Lower leg skin (tissue), 4 donors: ENCODE results near the gene OGG1. TPM values are rescaled to one million over a fixed set of nuclear protein-coding genes. Genes with fewer than 3 reads are reported as not detected.

ENCODE experiments used
- DNase-seq, 2 donors: peaks; one replicate each; pipeline ENCODE4 v3.0.0-alpha.2; 2019; ENCODE audit warnings: low spot score in 2 of 2
- H3K4me3 ChIP-seq: fragments of 200-600 bp; sonication (generic); 2 replicates; pipeline ENCODE4 v1.5.1; 2017; ENCODE audit warnings: mild to moderate bottlenecking, low read depth; ENCODE audit not compliant: poor library complexity, severe bottlenecking
- CTCF ChIP-seq, 3 donors: fragments of 450-650 bp; IDR thresholded peaks; one replicate each; pipeline ENCODE4 v1.5.1; 2016; ENCODE audit warnings: antibody characterized with exemption in 3 of 3, mild to moderate bottlenecking in 3 of 3, moderate library complexity in 2 of 3
- POLR2A ChIP-seq, 2 donors: fragments of 450-650 bp; IDR thresholded peaks; one replicate each; pipeline ENCODE4 v1.6.1; 2016 to 2017; ENCODE audit warnings: antibody characterized with exemption in 2 of 2, mild to moderate bottlenecking in 1 of 2, moderate library complexity in 1 of 2
- WGBS, 2 donors: methylation state at CpG; one replicate each; pipeline ENCODE4 v1.1.5; 2018; 5-methylcytosine and 5-hydroxymethylcytosine counted together
- intact Hi-C: fragments of 100-400 bp; cut with DNase I; formaldehyde crosslinking; loops from one replicate; pipeline ENCODE4 v1.15.0; 2023; ENCODE audit warnings: low total_unique reads
- total RNA-seq, 4 donors: library from RNA; depleted of rRNA; stranded (reverse); fragments of >200 nt; gene quantifications; one replicate each; pipeline ENCODE4 v1.1.0, GENCODE V29; 2016

OGG1 gene
- total RNA-seq, 4 donors from 2014 or later: 7.9 to 27.2 (median 17.4) TPM

GRCh38 chr3:9776896-9777693, 27.3 kb downstream of the OGG1 start:
- intact Hi-C loops: no loop called here
- TF ChIP-seq CTCF (IDR thresholded peaks at IDR 0.05) (no peak), POLR2A (IDR thresholded peaks at IDR 0.05) (no peak)
- DNase-seq: no peak
- H3K4me3 ChIP-seq: no peak overlapping the region
- 82 to 84% methylated on average over 5 of the region's 5 CpGs for WGBS, 2 donors

GRCh38 chr3:9777694-9778021, 27.9 kb downstream of the OGG1 start:
- intact Hi-C loops: no loop called here
- WGBS, 2 donors: 81 to 83% methylated on average over 1 of the region's 1 CpG
- TF ChIP-seq POLR2A (IDR thresholded peaks at IDR 0.05) (no peak), CTCF (IDR thresholded peaks at IDR 0.05) (no peak)
- H3K4me3 ChIP-seq: no peak overlapping the region
- DNase-seq: no peak

- WGBS, 2 donors: 69% methylated on average over 5 of the region's 5 CpGs
- intact Hi-C loops: no loop called here
- no peak overlapping the region for H3K4me3 ChIP-seq
- DNase-seq: no peak
- no peak for TF ChIP-seq CTCF (IDR thresholded peaks at IDR 0.05)
- no peak for TF ChIP-seq POLR2A (IDR thresholded peaks at IDR 0.05)
These were observed 28.7 kb downstream of the OGG1 start for GRCh38 chr3:9778143-9779074.

- no peak for DNase-seq
- whole genome bisulfite sequencing, 2 donors: 84% methylated on average over 6 of the region's 6 CpGs
These were observed 29.4 kb downstream of the OGG1 start for GRCh38 chr3:9779075-9779593.

More at GRCh38 chr3:9779075-9779593, 29.4 kb downstream of the OGG1 start:
- no peak overlapping the region for H3K4me3 ChIP-seq
- intact Hi-C loops: no loop called here
- TF ChIP-seq CTCF (IDR thresholded peaks at IDR 0.05) (no peak), POLR2A (IDR thresholded peaks at IDR 0.05) (no peak)
